HepG2 (cell line): ENCODE data around the gene CKS1B. TPM values are rescaled to one million over a fixed set of nuclear protein-coding genes. Genes with fewer than 3 reads are reported as not detected.

Source experiments
- ATRX ChIP-seq: sonication (generic); formaldehyde crosslinking; IDR thresholded peaks from 2 replicates; pipeline ENCODE4 v1.4.0; 2020; ENCODE audit warnings: missing genetic modification reagents, borderline replicate concordance
- CHCHD3 ChIP-seq: sonication (generic); formaldehyde crosslinking; IDR thresholded peaks from 2 replicates; pipeline ENCODE4 v1.8.0; 2022; ENCODE audit warnings: mild to moderate bottlenecking, missing genetic modification reagents, moderate library complexity
- ELF4 ChIP-seq: sonication (generic); formaldehyde crosslinking; IDR thresholded peaks from 2 replicates; pipeline ENCODE4 v1.5.0; 2020; ENCODE audit warnings: missing genetic modification reagents, mild to moderate bottlenecking, moderate library complexity, borderline replicate concordance
- GATA4 ChIP-seq: sonication (generic); IDR thresholded peaks from 2 replicates; pipeline ENCODE4 v1.6.1; 2016; ENCODE audit warnings: antibody characterized with exemption, low read depth, borderline replicate concordance
- HNRNPL ChIP-seq: fragments of 200-400 bp; formaldehyde crosslinking; IDR thresholded peaks from 2 replicates; pipeline ENCODE4 v1.6.1; 2017; ENCODE audit warnings: mild to moderate bottlenecking, low read depth, low read length
- MTF2 ChIP-seq: sonication (generic); formaldehyde crosslinking; IDR thresholded peaks from 2 replicates; pipeline ENCODE4 v1.5.0; 2020; ENCODE audit warnings: missing genetic modification reagents, borderline replicate concordance
- NFKB2 ChIP-seq: sonication (generic); formaldehyde crosslinking; IDR thresholded peaks from 2 replicates; pipeline ENCODE4 v1.4.0; 2020; ENCODE audit warnings: missing genetic modification reagents, borderline replicate concordance
- NKX3-1 ChIP-seq: sonication (generic); formaldehyde crosslinking; IDR thresholded peaks from 2 replicates; pipeline ENCODE4 v1.5.0; 2020; ENCODE audit warnings: missing genetic modification reagents
- PHF8 ChIP-seq: sonication (generic); formaldehyde crosslinking; IDR thresholded peaks from 2 replicates; pipeline ENCODE4 v1.5.0; 2020; ENCODE audit warnings: missing genetic modification reagents
- REPIN1 ChIP-seq: sonication (generic); formaldehyde crosslinking; IDR thresholded peaks from 2 replicates; pipeline ENCODE4 v1.8.0; 2022; ENCODE audit warnings: missing genetic modification reagents, low read depth, mild to moderate bottlenecking, borderline replicate concordance
- RFX3 ChIP-seq: IDR thresholded peaks from 2 replicates; pipeline ENCODE4 v1.6.1; 2016; ENCODE audit warnings: missing biosample characterization, missing genetic modification reagents
- SMYD3 ChIP-seq: sonication (generic); formaldehyde crosslinking; IDR thresholded peaks from 2 replicates; pipeline ENCODE4 v1.8.1; 2023; ENCODE audit warnings: mild to moderate bottlenecking, missing genetic modification reagents
- TOE1 ChIP-seq: sonication (generic); formaldehyde crosslinking; IDR thresholded peaks from 2 replicates; pipeline ENCODE4 v1.4.0; 2020; ENCODE audit warnings: mild to moderate bottlenecking, missing genetic modification reagents
- XRCC5 ChIP-seq: fragments of 200-400 bp; formaldehyde crosslinking; optimal IDR thresholded peaks from 2 replicates; pipeline ENCODE3; 2017; ENCODE audit warnings: mild to moderate bottlenecking, low read length
- ZBTB21 ChIP-seq: sonication (generic); formaldehyde crosslinking; IDR thresholded peaks from 2 replicates; pipeline ENCODE4 v1.4.0; 2020; ENCODE audit warnings: missing genetic modification reagents
- ZC3H13 ChIP-seq: sonication (generic); formaldehyde crosslinking; IDR thresholded peaks from 2 replicates; pipeline ENCODE4 v1.8.1; 2023; ENCODE audit warnings: mild to moderate bottlenecking, missing genetic modification reagents, moderate library complexity
- ZMYM2 ChIP-seq: sonication (generic); formaldehyde crosslinking; IDR thresholded peaks from 2 replicates; pipeline ENCODE4 v1.8.0; 2022; ENCODE audit warnings: mild to moderate bottlenecking, missing genetic modification reagents
- ZNF10 ChIP-seq: sonication (generic); formaldehyde crosslinking; IDR thresholded peaks from 2 replicates; pipeline ENCODE4 v1.4.0; 2020; ENCODE audit warnings: mild to moderate bottlenecking, low read depth, missing genetic modification reagents, borderline replicate concordance
- ZNF251 ChIP-seq: sonication (generic); formaldehyde crosslinking; IDR thresholded peaks from 2 replicates; pipeline ENCODE4 v1.9.0; 2021; ENCODE audit warnings: mild to moderate bottlenecking, missing genetic modification reagents
- ZNF3 ChIP-seq: IDR thresholded peaks from 2 replicates; pipeline ENCODE4 v1.7.0; 2017; ENCODE audit warnings: inconsistent platforms
- ZNF337 ChIP-seq: sonication (generic); formaldehyde crosslinking; IDR thresholded peaks from 2 replicates; pipeline ENCODE4 v1.5.1; 2020; ENCODE audit warnings: missing genetic modification reagents, low read depth, mild to moderate bottlenecking, borderline replicate concordance
- ZNF558 ChIP-seq: sonication (generic); formaldehyde crosslinking; IDR thresholded peaks from 2 replicates; pipeline ENCODE4 v1.9.0; 2022; ENCODE audit warnings: mild to moderate bottlenecking, missing genetic modification reagents, borderline replicate concordance
- ZNF615 ChIP-seq: sonication (generic); formaldehyde crosslinking; IDR thresholded peaks from 2 replicates; pipeline ENCODE4 v1.5.0; 2020; ENCODE audit warnings: mild to moderate bottlenecking, missing genetic modification reagents, borderline replicate concordance
- ZNF83 ChIP-seq: sonication (generic); formaldehyde crosslinking; IDR thresholded peaks from 2 replicates; pipeline ENCODE4 v1.4.0; 2020; ENCODE audit warnings: missing genetic modification reagents, mild to moderate bottlenecking, borderline replicate concordance
- ZNF883 ChIP-seq: sonication (generic); formaldehyde crosslinking; IDR thresholded peaks from 2 replicates; pipeline ENCODE4 v1.5.1; 2020; ENCODE audit warnings: mild to moderate bottlenecking, missing genetic modification reagents; ENCODE audit errors: not compliant biosample characterization
- ZZZ3 ChIP-seq: sonication (generic); formaldehyde crosslinking; IDR thresholded peaks from 2 replicates; pipeline ENCODE4 v1.4.0; 2020; ENCODE audit warnings: missing genetic modification reagents, mild to moderate bottlenecking, borderline replicate concordance
- polyA plus RNA-seq, 8 experiments: library from polyadenylated mRNA; depleted of rRNA in 3 of 8; stranded (reverse) in 7 of 8; unstranded in 1 of 8; fragments of >200 nt; fragmentation: Illumina TruSeq in 4 of 8; extraction: Trizol in 4 of 8; gene quantifications; 2 replicates each; pipeline versions ENCODE4 v1.2.1 to v1.2.3, GENCODE V29; 2011 to 2016; ENCODE audit warnings: low read depth in 4 of 8, missing spikeins in 1 of 8, mixed read lengths in 1 of 8; ENCODE audit not compliant: insufficient read depth in 1 of 8
- total RNA-seq, 5 experiments: library from RNA; depleted of rRNA; stranded (reverse); fragments of >200 nt; fragmentation: Illumina TruSeq; extraction: Trizol; gene quantifications; 2 replicates each; pipeline ENCODE4 v1.2.3, GENCODE V29; 2016; ENCODE audit warnings: low read depth in 1 of 5
- TF ChIP-seq, protein P1 (sequence below): sonication (generic); formaldehyde crosslinking; IDR thresholded peaks from 2 replicates; pipeline ENCODE4 v1.5.1; 2020; ENCODE audit warnings: missing genetic modification reagents, mild to moderate bottlenecking, borderline replicate concordance
- TF ChIP-seq, protein P2 (sequence below): sonication (generic); formaldehyde crosslinking; IDR thresholded peaks from 2 replicates; pipeline ENCODE4 v1.4.0; 2020; ENCODE audit warnings: missing genetic modification reagents

The CKS1B gene
- total and polyA plus RNA-seq, 2 of the 13 experiments (the other 11 are each of a cell fraction or from before 2014, with no cell fraction given): 217 to 222 TPM

DNA sequence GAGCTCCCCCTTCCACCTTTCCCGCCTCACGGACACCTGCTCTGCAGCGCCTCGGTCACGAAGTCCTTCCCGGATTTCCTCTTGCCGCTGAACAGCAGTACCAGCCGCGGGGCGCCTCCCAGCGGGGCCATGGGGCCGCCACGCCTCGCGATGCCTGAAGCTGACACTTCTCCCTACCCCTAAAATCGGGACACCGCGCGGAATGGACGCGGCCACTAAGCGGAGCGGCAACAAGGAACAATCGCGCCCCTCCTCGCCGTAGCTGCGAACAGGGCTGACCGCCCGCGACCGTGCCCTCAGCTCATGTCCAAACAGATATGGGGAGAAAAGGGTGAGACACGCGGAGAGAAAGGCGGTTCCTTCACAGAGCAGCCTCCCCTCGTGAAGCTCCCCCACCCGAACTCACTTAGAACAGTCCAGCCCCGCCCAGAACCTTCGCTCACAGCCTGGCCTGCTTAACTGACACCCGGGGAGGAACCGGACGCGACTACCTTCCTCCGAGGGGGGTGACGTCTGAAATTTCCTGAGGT lies 37.9 kb upstream of the CKS1B start, which contains the start of gene PMVK (continued):
- peak; percentile 98 for TF ChIP-seq REPIN1 (CRISPR knock-in tag)
- TF ChIP-seq ZNF3 (CRISPR knock-in tag): peak; percentile 32; the same call in 1 of the 2 replicates
- no peak for TF ChIP-seq RFX3
- TF ChIP-seq HNRNPL: 0 out of 2 replicates have a peak, but pooled peaks have one; percentile 64
- peak; percentile 60 for TF ChIP-seq ZNF83 (CRISPR knock-in tag)
- peak; percentile 67; the same call in 1 of the 2 replicates for TF ChIP-seq GATA4
- peak; percentile 99 for TF ChIP-seq ZC3H13 (CRISPR knock-in tag)
- TF ChIP-seq ZNF558 (CRISPR knock-in tag): peak; percentile 98; the same call in 1 of the 2 replicates
- TF ChIP-seq NFKB2: peak; percentile 100
- TF ChIP-seq, protein P1, sequence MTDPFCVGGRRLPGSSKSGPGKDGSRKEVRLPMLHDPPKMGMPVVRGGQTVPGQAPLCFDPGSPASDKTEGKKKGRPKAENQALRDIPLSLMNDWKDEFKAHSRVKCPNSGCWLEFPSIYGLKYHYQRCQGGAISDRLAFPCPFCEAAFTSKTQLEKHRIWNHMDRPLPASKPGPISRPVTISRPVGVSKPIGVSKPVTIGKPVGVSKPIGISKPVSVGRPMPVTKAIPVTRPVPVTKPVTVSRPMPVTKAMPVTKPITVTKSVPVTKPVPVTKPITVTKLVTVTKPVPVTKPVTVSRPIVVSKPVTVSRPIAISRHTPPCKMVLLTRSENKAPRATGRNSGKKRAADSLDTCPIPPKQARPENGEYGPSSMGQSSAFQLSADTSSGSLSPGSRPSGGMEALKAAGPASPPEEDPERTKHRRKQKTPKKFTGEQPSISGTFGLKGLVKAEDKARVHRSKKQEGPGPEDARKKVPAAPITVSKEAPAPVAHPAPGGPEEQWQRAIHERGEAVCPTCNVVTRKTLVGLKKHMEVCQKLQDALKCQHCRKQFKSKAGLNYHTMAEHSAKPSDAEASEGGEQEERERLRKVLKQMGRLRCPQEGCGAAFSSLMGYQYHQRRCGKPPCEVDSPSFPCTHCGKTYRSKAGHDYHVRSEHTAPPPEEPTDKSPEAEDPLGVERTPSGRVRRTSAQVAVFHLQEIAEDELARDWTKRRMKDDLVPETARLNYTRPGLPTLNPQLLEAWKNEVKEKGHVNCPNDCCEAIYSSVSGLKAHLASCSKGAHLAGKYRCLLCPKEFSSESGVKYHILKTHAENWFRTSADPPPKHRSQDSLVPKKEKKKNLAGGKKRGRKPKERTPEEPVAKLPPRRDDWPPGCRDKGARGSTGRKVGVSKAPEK (CRISPR knock-in tag): peak; percentile 94
- peak; percentile 78 for TF ChIP-seq CHCHD3
- TF ChIP-seq TOE1 (CRISPR knock-in tag): peak; percentile 72; the same call in 1 of the 2 replicates
- TF ChIP-seq ELF4 (CRISPR knock-in tag): peak; percentile 91
- no peak; the same call in 1 of the 2 replicates for TF ChIP-seq ZNF615 (CRISPR knock-in tag)
- peak; percentile 100 for TF ChIP-seq SMYD3 (CRISPR knock-in tag)
- TF ChIP-seq ZNF10: no peak
- TF ChIP-seq MTF2 (CRISPR knock-in tag): peak; percentile 96; the same call in 1 of the 2 replicates
- TF ChIP-seq, protein P2, sequence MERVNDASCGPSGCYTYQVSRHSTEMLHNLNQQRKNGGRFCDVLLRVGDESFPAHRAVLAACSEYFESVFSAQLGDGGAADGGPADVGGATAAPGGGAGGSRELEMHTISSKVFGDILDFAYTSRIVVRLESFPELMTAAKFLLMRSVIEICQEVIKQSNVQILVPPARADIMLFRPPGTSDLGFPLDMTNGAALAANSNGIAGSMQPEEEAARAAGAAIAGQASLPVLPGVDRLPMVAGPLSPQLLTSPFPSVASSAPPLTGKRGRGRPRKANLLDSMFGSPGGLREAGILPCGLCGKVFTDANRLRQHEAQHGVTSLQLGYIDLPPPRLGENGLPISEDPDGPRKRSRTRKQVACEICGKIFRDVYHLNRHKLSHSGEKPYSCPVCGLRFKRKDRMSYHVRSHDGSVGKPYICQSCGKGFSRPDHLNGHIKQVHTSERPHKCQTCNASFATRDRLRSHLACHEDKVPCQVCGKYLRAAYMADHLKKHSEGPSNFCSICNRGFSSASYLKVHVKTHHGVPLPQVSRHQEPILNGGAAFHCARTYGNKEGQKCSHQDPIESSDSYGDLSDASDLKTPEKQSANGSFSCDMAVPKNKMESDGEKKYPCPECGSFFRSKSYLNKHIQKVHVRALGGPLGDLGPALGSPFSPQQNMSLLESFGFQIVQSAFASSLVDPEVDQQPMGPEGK (CRISPR knock-in tag): peak; percentile 50
- peak; percentile 99 for TF ChIP-seq ZNF251
- TF ChIP-seq XRCC5: peak; percentile 21
- TF ChIP-seq ATRX (CRISPR knock-in tag): no peak
- TF ChIP-seq ZNF883 (CRISPR knock-in tag): peak; percentile 100
- peak; percentile 94 for TF ChIP-seq NKX3-1 (CRISPR knock-in tag)
- peak; percentile 60 for TF ChIP-seq PHF8 (CRISPR knock-in tag)
- peak; percentile 96; the same call in 1 of the 2 replicates for TF ChIP-seq ZNF337
- peak; percentile 94 for TF ChIP-seq ZZZ3 (CRISPR knock-in tag)
- peak; percentile 73; the same call in 1 of the 2 replicates for TF ChIP-seq ZBTB21 (CRISPR knock-in tag)
- peak; percentile 93 for TF ChIP-seq ZMYM2 (CRISPR knock-in tag)
